GM13976 (cell line): ENCODE data around the gene CERKL.

ENCODE experiments used
- DNase-seq: peaks from one replicate; pipeline ENCODE4 v3.0.0; 2012; ENCODE audit warnings: low spot score
- in situ Hi-C: fragments of 300-500 bp; cut with MboI; formaldehyde crosslinking; loops from one replicate; pipeline ENCODE4 v1.12.0; 2022; ENCODE audit warnings: low sequenced_read_pairs, mixed read lengths, inconsistent platforms; ENCODE audit not compliant: unreplicated experiment
- TF ChIP-seq, protein P1 (sequence below): IDR thresholded peaks from 2 replicates; pipeline ENCODE4 v1.5.1; 2012; ENCODE audit warnings: borderline replicate concordance, mild to moderate bottlenecking; ENCODE audit not compliant: insufficient read depth; ENCODE audit errors: extremely low read depth, missing control alignments, control extremely low read depth

CERKL gene

GRCh38 chr2:181649436-181649979, 7.4 kb downstream of the CERKL start:
- TF ChIP-seq, protein P1, sequence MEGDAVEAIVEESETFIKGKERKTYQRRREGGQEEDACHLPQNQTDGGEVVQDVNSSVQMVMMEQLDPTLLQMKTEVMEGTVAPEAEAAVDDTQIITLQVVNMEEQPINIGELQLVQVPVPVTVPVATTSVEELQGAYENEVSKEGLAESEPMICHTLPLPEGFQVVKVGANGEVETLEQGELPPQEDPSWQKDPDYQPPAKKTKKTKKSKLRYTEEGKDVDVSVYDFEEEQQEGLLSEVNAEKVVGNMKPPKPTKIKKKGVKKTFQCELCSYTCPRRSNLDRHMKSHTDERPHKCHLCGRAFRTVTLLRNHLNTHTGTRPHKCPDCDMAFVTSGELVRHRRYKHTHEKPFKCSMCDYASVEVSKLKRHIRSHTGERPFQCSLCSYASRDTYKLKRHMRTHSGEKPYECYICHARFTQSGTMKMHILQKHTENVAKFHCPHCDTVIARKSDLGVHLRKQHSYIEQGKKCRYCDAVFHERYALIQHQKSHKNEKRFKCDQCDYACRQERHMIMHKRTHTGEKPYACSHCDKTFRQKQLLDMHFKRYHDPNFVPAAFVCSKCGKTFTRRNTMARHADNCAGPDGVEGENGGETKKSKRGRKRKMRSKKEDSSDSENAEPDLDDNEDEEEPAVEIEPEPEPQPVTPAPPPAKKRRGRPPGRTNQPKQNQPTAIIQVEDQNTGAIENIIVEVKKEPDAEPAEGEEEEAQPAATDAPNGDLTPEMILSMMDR: no peak
- no peak for DNase-seq
- in situ Hi-C loops: no loop called here

DNA sequence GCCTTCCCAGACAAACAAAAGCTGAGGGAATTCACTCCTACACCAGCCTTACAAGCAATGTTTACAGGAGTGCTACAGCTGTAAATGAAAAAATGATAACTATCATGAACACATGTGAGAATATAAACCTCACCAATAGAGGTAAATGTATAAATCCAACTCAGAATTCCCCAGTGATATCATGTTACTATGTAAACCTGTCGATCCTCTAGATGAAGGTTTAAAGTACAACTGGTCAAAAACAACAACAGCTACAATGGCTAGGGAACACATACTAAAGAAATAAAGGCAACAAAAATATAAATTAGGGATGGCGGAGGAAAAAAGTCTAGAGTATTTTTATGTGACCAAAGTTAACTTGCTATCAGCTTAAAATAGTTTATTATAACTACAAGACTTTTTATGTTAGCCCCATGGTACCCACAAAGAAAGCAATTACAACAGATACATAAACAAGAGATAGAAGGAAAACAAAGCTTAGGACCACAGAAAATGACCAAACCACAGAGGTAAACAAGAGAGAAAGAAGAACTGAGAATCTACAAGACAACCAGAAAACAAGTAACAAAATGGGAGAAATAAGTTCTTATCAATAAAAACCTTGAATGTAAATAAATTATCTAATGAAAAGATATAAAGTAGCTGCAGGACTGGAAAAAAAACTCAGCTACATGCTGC, 8.3 kb downstream of the CERKL start:
- in situ Hi-C loops: no loop called here
- TF ChIP-seq, protein P1: no peak
- DNase-seq: no peak

DNA sequence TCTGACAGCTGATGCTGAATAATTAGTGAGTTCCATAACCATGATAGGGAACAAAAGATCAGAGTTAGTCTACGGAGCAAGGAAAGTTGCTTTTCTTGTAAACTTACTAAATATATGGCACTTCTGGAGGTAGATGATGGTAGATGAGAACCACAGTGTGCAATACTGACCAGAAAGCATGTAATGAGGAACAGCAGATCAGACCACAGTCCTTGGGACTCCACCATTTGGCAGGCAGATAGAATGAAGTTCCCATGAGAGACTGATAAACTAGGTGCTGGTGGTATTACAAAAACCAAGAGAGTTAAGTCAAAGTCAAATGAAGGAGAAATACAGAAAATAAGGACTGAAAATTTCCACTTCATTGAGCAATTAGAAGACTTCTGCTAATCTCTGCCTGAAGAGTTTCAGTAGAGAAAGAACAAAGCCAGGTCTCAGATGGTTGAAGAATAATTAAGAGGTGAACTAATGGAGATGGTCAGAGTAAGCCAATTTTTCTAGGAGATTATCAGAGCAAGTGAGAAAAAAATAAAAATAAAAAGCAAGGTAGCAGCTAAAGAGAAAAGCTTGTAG, 10.4 kb downstream of the CERKL start:
- DNase-seq: no peak
- TF ChIP-seq, protein P1: no peak
- in situ Hi-C loops: no loop called here

- TF ChIP-seq, protein P1: no peak
- no peak for DNase-seq
- in situ Hi-C loops: no loop called here
These were observed 13.8 kb downstream of the CERKL start for GRCh38 chr2:181643151-181643550.

DNA sequence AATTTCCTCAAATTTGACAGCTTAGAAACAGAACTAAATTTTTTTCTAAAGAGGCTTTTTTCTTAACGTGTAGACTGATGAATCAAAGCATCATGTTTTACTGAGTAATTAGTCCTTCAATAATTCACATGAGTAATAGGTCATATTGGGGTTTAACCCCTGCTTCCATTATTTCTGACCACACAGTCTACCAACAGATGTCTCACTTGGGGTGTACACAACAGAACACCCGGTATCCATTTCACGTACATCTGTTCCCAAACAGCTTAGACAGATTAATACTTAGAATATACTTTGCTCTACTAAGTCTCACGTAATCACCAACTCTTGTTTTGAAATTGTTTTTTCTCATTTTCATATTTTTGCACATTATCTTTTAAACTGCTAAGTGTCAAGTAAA, 14.8 kb downstream of the CERKL start:
- DNase-seq: no peak
- in situ Hi-C loops: no loop called here
- TF ChIP-seq, protein P1: no peak

- in situ Hi-C loops: no loop called here
- TF ChIP-seq, protein P1: no peak
- DNase-seq: no peak
These were observed 17.2 kb downstream of the CERKL start for GRCh38 chr2:181639686-181640085.
